Ascending aorta (tissue), 2 donors: ENCODE measurements around the gene ACAA2. TPM values are rescaled to one million over a fixed set of nuclear protein-coding genes. Genes with fewer than 3 reads are reported as not detected.

Experiments
- DNase-seq, 2 donors: peaks; one replicate each; pipeline ENCODE4 v3.0.0-alpha.2; 2019; ENCODE audit warnings: low spot score in 2 of 2
- H3K27ac ChIP-seq, 2 donors: fragments of 200-600 bp; sonication (generic); one replicate each; pipeline ENCODE4 v1.5.1; 2016 to 2017; ENCODE audit warnings: mild to moderate bottlenecking in 1 of 2
- H3K27me3 ChIP-seq: fragments of 200-600 bp; sonication (generic); one replicate; pipeline ENCODE4 v1.5.1; 2017
- H3K36me3 ChIP-seq, 2 donors: fragments of 200-600 bp; sonication (generic); one replicate each; pipeline ENCODE4 v1.5.1; 2016
- H3K4me1 ChIP-seq, 2 donors: fragments of 200-600 bp; sonication (generic); one replicate each; pipeline ENCODE4 v1.5.1; 2016 to 2017; ENCODE audit warnings: mild to moderate bottlenecking in 1 of 2
- H3K4me3 ChIP-seq, 2 donors: fragments of 200-600 bp; sonication (generic); one replicate each; pipeline ENCODE4 v1.5.1; 2016 to 2017; ENCODE audit warnings: mild to moderate bottlenecking in 1 of 2
- H3K9me3 ChIP-seq, 2 donors: fragments of 200-600 bp; sonication (generic); one replicate each; pipeline ENCODE4 v1.5.1; 2016
- CTCF ChIP-seq, 3 experiments: fragments of 200-600 bp in 2 of 3; fragments of 450-650 bp in 1 of 3; sonication (generic) in 2 of 3; IDR thresholded peaks; one replicate each; pipeline ENCODE4 v1.5.1; 2016 to 2019; ENCODE audit warnings: antibody characterized with exemption in 3 of 3, mild to moderate bottlenecking in 1 of 3, moderate library complexity in 1 of 3
- intact Hi-C: fragments of 100-400 bp; cut with DNase I; formaldehyde crosslinking; loops from one replicate; pipeline ENCODE4 v1.15.1; 2023
- total RNA-seq: library from RNA; depleted of rRNA; stranded (reverse); fragments of >200 nt; gene quantifications from one replicate; pipeline ENCODE4 v1.1.0, GENCODE V29; 2016

ACAA2 gene
- total RNA-seq, 1 donor from 2014 or later: 33.4 TPM

- no peak for TF ChIP-seq CTCF (IDR thresholded peaks at IDR 0.05)
- no peak overlapping the region for H3K4me3 ChIP-seq
- peak in 1 of 2 donors; percentile 7 for DNase-seq
- no peak overlapping the region for H3K27ac ChIP-seq
- no peaks in the 10 kb centered on the region for H3K27me3 ChIP-seq
- intact Hi-C loops: no loop called here
- no peaks in the 10 kb centered on the region for H3K36me3 ChIP-seq
- no peaks in the 10 kb centered on the region for H3K9me3 ChIP-seq
- no peaks in the 10 kb centered on the region for H3K4me1 ChIP-seq
Measured at GRCh38 chr18:49747876-49748275, 65.5 kb downstream of the ACAA2 start.

GRCh38 chr18:49745045-49746014, 68.0 kb downstream of the ACAA2 start:
- Histone ChIP-seq H3K4me1 (no peaks in the 10 kb centered on the region), H3K36me3 (no peaks in the 10 kb centered on the region), H3K27me3 (no peaks in the 10 kb centered on the region), H3K9me3 (no peaks in the 10 kb centered on the region), H3K27ac (no peak overlapping the region), H3K4me3 (no peak overlapping the region)
- intact Hi-C loops: no loop called here
- no peak for TF ChIP-seq CTCF (IDR thresholded peaks at IDR 0.05)
- DNase-seq: no peak

GRCh38 chr18:49744376-49745008, 68.8 kb downstream of the ACAA2 start:
- no peak for TF ChIP-seq CTCF (IDR thresholded peaks at IDR 0.05)

GRCh38 chr18:49743117-49743567, 70.2 kb downstream of the ACAA2 start:
- H3K4me1 ChIP-seq: no peaks in the 10 kb centered on the region
- no peak overlapping the region for H3K27ac ChIP-seq
- H3K9me3 ChIP-seq: no peaks in the 10 kb centered on the region
- intact Hi-C loops: no loop called here
- DNase-seq: no peak
- H3K36me3 ChIP-seq: no peaks in the 10 kb centered on the region
- H3K4me3 ChIP-seq: no peak overlapping the region
- no peak for TF ChIP-seq CTCF (IDR thresholded peaks at IDR 0.05)
- H3K27me3 ChIP-seq: no peaks in the 10 kb centered on the region

More at GRCh38 chr18:49744376-49745008, 68.8 kb downstream of the ACAA2 start:
- no peak overlapping the region for H3K4me3 ChIP-seq
- H3K27ac ChIP-seq: no peak overlapping the region
- no peak for DNase-seq
- H3K27me3 ChIP-seq: no peaks in the 10 kb centered on the region
- no peaks in the 10 kb centered on the region for H3K36me3 ChIP-seq
- intact Hi-C loops: no loop called here
- no peaks in the 10 kb centered on the region for H3K9me3 ChIP-seq
- no peaks in the 10 kb centered on the region for H3K4me1 ChIP-seq

GRCh38 chr18:49742316-49743116, 70.8 kb downstream of the ACAA2 start:
- Histone ChIP-seq H3K27ac (no peak overlapping the region), H3K4me3 (no peak overlapping the region), H3K27me3 (no peaks in the 10 kb centered on the region), H3K4me1 (no peaks in the 10 kb centered on the region), H3K36me3 (no peaks in the 10 kb centered on the region), H3K9me3 (no peaks in the 10 kb centered on the region)
- intact Hi-C loops: no loop called here
- no peak for TF ChIP-seq CTCF (IDR thresholded peaks at IDR 0.05)
- DNase-seq: no peak
